Measurements from ENCODE around the gene DLL1.

Gene DLL1

DNA sequence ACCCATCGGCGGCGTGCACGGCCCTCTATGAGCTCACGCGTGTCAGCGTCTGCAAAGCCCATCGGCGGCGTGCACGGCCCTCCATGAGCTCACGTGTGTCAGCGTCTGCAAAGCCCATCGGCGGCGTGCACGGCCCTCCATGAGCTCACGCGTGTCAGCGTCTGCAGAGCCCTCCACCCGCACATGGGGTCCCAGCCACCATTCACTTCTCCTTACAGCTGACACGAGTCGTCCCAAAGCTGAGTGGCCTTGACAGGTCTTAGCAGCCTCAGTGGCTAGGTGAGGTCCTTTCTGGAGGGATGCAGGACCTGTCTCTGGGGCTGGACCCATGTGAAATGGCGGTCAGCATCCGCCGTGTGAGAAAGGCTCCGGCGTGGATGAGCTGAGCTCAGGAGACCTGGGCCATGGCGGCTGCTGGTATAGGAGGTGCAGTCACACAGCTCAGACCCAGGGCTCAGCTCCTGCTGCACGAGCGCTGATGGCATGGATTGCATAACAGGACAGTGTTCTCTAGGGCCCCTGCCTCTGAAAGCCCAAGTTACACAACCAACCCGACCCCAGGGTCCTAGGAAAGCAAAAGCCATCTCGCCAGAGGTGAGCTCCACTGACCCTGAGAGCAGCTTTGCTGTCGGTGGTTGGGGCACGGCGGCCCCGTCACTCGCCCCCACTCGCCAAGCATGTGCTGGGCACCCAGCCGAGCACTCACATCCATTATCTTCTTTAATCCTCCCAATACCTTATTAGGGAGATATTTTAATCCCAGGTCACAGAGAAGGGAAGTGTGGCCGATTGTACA is 38.9 kb downstream of the DLL1 start:
- CTCF ChIA-PET: no interaction called here
- TF ChIP-seq, protein P1, sequence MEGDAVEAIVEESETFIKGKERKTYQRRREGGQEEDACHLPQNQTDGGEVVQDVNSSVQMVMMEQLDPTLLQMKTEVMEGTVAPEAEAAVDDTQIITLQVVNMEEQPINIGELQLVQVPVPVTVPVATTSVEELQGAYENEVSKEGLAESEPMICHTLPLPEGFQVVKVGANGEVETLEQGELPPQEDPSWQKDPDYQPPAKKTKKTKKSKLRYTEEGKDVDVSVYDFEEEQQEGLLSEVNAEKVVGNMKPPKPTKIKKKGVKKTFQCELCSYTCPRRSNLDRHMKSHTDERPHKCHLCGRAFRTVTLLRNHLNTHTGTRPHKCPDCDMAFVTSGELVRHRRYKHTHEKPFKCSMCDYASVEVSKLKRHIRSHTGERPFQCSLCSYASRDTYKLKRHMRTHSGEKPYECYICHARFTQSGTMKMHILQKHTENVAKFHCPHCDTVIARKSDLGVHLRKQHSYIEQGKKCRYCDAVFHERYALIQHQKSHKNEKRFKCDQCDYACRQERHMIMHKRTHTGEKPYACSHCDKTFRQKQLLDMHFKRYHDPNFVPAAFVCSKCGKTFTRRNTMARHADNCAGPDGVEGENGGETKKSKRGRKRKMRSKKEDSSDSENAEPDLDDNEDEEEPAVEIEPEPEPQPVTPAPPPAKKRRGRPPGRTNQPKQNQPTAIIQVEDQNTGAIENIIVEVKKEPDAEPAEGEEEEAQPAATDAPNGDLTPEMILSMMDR (conservative IDR thresholded peaks at IDR 0.05; ENCODE audit: low read depth): no peak
- no peak overlapping the region for H3K27ac ChIP-seq
- POLR2A ChIA-PET (ENCODE audit: low non-redundant PET): interaction anchor here (0.5 to 0.6 kb wide), 2 partner anchors 43 to 65 kb away, joined by 3 read pairs; no protein-coding TSS in a partner anchor
- DNase-seq (ENCODE audit: low spot score): no peak

DNA sequence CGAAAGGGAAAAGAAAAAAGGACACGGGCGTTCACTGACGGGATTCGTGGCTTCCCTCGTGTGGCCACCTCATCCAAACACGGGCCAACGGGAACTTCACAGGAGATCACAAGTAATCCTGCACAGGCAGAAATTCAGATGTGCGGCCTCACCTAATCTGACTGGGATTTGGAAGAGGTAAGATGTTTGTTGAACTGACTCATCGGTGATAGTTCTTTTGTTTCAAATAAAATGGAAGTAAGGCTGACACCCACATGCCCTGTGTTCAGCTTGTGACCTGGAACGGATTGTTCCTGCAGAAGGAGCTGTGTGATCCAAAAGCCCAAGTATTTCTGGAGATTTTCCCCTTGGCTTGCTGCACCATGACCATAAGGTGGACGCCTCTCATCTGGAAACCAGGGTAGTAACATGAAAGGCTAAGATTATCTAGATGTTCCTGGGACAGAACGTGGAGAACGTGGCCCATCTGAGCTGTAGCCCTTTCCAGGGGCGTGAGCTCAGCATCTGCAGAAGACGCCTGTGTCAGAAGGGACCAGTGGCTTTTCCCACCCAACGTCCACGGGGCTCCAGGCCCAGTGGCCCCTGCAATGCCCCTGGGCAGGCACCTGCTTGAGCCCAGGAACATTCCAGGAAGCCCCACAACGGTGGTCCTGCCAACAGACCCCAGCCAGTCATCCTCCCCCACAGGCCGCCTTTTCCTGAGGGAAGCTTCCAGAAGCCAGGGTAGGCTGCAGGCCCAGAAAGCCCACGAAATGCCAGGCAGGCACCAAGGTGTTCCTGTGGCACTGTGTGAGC is 39.7 kb downstream of the DLL1 start:
- DNase-seq (ENCODE audit: low spot score): peak; percentile 61
- H3K27ac ChIP-seq: no peak overlapping the region
- ChIA-PET POLR2A (ENCODE audit: low non-redundant PET) (no interaction called here), CTCF (no interaction called here)
- TF ChIP-seq, protein P1 (conservative IDR thresholded peaks at IDR 0.05; ENCODE audit: low read depth): no peak

DNA sequence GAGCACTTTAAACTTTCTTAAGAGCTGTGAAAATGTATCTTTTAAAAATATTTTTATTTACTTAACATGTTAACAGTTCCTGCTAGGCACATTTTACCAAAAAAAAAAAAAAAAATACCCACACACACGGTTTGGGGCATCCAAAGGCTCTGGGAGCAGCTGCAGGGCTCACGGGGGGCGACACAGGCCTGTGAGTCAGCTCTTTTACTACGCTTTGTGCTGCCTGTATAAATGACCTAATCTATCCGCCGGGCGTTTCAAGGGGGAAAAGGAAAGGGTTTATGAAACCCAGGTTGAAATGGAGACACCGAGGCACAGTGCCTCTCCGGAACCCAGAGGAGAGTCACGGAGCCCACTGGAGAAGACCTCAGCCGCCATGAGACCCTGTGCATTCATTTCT is 40.4 kb downstream of the DLL1 start:
- no peak overlapping the region for H3K27ac ChIP-seq
- CTCF ChIA-PET: interaction anchor here (0.6 to 0.7 kb wide), 3 partner anchors 114 to 571 kb away, joined by 3 to 5 read pairs (median 3); no protein-coding TSS in a partner anchor
- POLR2A ChIA-PET (ENCODE audit: low non-redundant PET): no interaction called here
- DNase-seq (ENCODE audit: low spot score): no peak
- TF ChIP-seq, protein P1 (conservative IDR thresholded peaks at IDR 0.05; ENCODE audit: low read depth): no peak

DNA sequence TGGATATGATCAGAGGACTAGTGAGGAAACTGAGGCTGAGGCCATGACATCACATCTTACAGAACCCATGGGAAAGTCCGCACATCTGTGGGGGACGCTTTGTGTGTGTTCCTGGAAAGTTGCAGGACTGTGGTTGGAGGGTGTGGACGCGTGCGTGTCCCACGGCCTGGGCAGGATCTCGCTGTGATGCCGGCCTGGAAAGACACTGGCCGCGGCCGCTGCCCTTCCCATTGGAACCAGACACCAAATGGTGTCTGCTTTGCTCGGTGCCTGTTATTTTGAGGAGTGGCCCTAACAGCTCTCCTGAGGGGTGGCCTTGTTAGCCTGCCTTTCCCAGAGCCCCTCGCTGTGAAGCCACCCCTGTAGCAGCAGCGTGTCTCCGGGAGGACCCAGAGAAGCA is 41.1 kb downstream of the DLL1 start:
- ChIA-PET POLR2A (ENCODE audit: low non-redundant PET) (no interaction called here), CTCF (interaction anchor here (0.6 to 0.7 kb wide), 2 partner anchors 302 to 571 kb away, joined by 3 to 5 read pairs; no protein-coding TSS in a partner anchor)
- DNase-seq (ENCODE audit: low spot score): no peak
- TF ChIP-seq, protein P1 (conservative IDR thresholded peaks at IDR 0.05; ENCODE audit: low read depth): no peak
- H3K27ac ChIP-seq: no peak overlapping the region

DNA sequence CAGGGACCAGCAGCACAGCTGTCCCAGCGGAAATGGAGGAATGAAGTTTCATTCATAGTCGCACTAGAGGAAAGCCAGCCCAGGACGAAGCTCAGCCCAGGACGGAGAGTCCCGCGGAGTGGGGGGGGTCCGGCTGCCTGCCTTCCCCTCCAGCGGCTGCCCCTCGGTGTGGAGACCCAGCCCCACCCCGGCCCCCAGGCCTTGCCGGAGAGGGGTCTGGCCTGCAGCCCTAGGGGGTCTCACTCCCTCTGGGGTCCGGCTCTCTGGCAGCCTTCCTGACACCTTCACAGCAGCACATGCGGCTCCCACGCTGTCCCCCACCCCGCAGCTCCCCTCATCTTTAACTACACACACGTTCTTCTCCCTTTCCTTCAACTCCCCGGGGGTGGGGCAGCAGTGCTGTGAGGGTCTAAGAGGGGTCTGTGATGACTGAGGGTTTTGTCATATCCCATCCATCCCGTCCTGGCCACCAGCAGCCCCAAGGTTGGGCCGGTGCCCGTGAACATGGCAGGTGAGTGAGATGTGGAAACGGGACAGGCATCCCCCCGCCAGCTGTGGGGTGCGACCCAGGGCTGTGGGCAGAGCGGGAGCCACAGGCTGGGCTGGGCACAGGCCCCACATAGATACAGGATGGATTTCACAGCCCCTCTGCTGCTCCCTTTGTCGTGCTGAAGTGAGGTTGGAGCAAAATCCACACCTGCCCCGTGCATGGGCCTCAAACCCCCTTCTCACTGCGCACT is 41.8 kb downstream of the DLL1 start:
- POLR2A ChIA-PET (ENCODE audit: low non-redundant PET): no interaction called here
- H3K27ac ChIP-seq: no peak overlapping the region
- no peak for DNase-seq (ENCODE audit: low spot score)
- CTCF ChIA-PET: no interaction called here
- TF ChIP-seq, protein P1 (conservative IDR thresholded peaks at IDR 0.05; ENCODE audit: low read depth): no peak
